ENCODE data around the gene FOXP1.

Gene FOXP1

GRCh38 chr3:70919091-70919490 is 664.4 kb downstream of the FOXP1 start:
- no peak for DNase-seq (ENCODE audit: low read depth in 2 of 2)

- no peak for DNase-seq (ENCODE audit: low read depth in 2 of 2)
Observed at GRCh38 chr3:70916375-70917055, 667.0 kb downstream of the FOXP1 start.

- DNase-seq (ENCODE audit: low read depth in 2 of 2) = no peak
Observed at GRCh38 chr3:70914862-70915261, 668.7 kb downstream of the FOXP1 start.

- DNase-seq (ENCODE audit: low read depth in 2 of 2) = no peak
Observed at GRCh38 chr3:70911719-70912118, 671.8 kb downstream of the FOXP1 start.

GRCh38 chr3:70905491-70905890 is 678.0 kb downstream of the FOXP1 start:
- no peak for DNase-seq (ENCODE audit: low read depth in 2 of 2)
